Aorta (tissue), 5 donors: ENCODE measurements around the gene GADD45B. TPM values are rescaled to one million over a fixed set of nuclear protein-coding genes. Genes with fewer than 3 reads are reported as not detected.

ENCODE experiments used
- ATAC-seq: fragments of 200-7000 bp; cut with Tn5 transposase; one replicate; pipeline ENCODE4 v1.9.1; 2022; ENCODE audit warnings: moderate library complexity; ENCODE audit not compliant: low FRiP score
- DNase-seq, 2 donors: peaks; one replicate each; pipeline ENCODE4 v3.0.0-alpha.2; 2020
- H3K27ac ChIP-seq, 2 donors: one replicate each; pipeline ENCODE4 v1.5.1; 2013; ENCODE audit warnings: low read length in 2 of 2, mild to moderate bottlenecking in 2 of 2, moderate library complexity in 2 of 2, control low read depth in 1 of 2, inconsistent platforms in 1 of 2, low read depth in 1 of 2
- H3K27me3 ChIP-seq, 2 donors: one replicate each; pipeline ENCODE4 v1.6.1; 2013; ENCODE audit warnings: control low read depth in 1 of 2, low read length in 1 of 2, mild to moderate bottlenecking in 1 of 2, moderate library complexity in 1 of 2; ENCODE audit not compliant: insufficient read depth in 2 of 2, control insufficient read depth in 1 of 2
- H3K36me3 ChIP-seq, 2 donors: one replicate each; pipeline ENCODE4 v1.6.1; 2013; ENCODE audit warnings: control low read depth in 1 of 2, low read length in 1 of 2, mild to moderate bottlenecking in 1 of 2; ENCODE audit not compliant: insufficient read depth in 2 of 2, control insufficient read depth in 1 of 2
- H3K4me1 ChIP-seq, 2 donors: one replicate each; pipeline ENCODE4 v1.6.1; 2013; ENCODE audit warnings: low read length in 2 of 2, control low read depth in 1 of 2, mild to moderate bottlenecking in 1 of 2, moderate library complexity in 1 of 2; ENCODE audit not compliant: insufficient read depth in 2 of 2, control insufficient read depth in 1 of 2
- H3K4me3 ChIP-seq, 2 donors: one replicate each; pipeline ENCODE4 v1.5.1; 2013; ENCODE audit warnings: low read length in 2 of 2, control low read depth in 1 of 2, mild to moderate bottlenecking in 1 of 2
- H3K9me3 ChIP-seq: one replicate; pipeline ENCODE4 v1.6.1; 2013; ENCODE audit warnings: mild to moderate bottlenecking, low read length; ENCODE audit not compliant: control insufficient read depth
- WGBS, 2 donors: extraction: QIAGEN DNeasy Blood & Tissue Kit; methylation state at CpG; one replicate each; pipeline ENCODE4 v1.1.7; 2013; 5-methylcytosine and 5-hydroxymethylcytosine counted together
- intact Hi-C, 2 donors: fragments of 100-400 bp; cut with DNase I; formaldehyde crosslinking; loops; one replicate each; pipeline versions ENCODE4 v1.14.2 to v1.15.0; 2022
- long read RNA-seq, 2 donors: library from polyadenylated mRNA; unstranded; transcript quantifications; one replicate each; pipeline ENCODE4 v2.0.0, GENCODE V29; 2020 to 2021
- polyA plus RNA-seq, 2 donors: library from polyadenylated mRNA; stranded (reverse); fragments of 200-250 nt; gene quantifications; one replicate each; pipeline ENCODE4 v1.2.3, GENCODE V29; 2013
- total RNA-seq, 2 donors: library from RNA; stranded (reverse); fragmentation: NEBNext Ultra II Directional; extraction: Animal tissue kit (Norgen Biotek cat#: 25700); gene quantifications; one replicate each; pipeline ENCODE4 v1.2.1, GENCODE V29; 2021
- donor health status: healthy with polysubstance abuse.
- donor health status: Bipolar disorder and iron deficiency.
- donor health status: DM: no; HTN: no; CAD: no.
- donor health status: DM: no; HTN: no; CAD: no.
- donor health status: DM: yes; HTN: yes; CAD: no.

The GADD45B gene, protein sequence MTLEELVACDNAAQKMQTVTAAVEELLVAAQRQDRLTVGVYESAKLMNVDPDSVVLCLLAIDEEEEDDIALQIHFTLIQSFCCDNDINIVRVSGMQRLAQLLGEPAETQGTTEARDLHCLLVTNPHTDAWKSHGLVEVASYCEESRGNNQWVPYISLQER
- total RNA-seq (100 to 1,000 TPM in 1 of 2 donors, 10 to 100 TPM in 1; 99.5 to 185 TPM), polyA plus RNA-seq (100 to 1,000 TPM; 127 to 262 TPM)
- long read RNA-seq, donor 1, transcript GADD45B-201 (4 exons, 1,373 nt): major isoform, 53 of 79 reads
- long read RNA-seq, donor 1, partial matches to known transcripts: 6 of 79 reads
- long read RNA-seq, donor 1, other reads (novel, unspliced or antisense): 17 of 79 reads
- long read RNA-seq, donor 2, transcript GADD45B-201 (4 exons, 1,373 nt): major isoform, 15 of 24 reads
- long read RNA-seq, donor 2, partial matches to known transcripts: 3 of 24 reads
- long read RNA-seq, donor 2, other reads (novel, unspliced or antisense): 6 of 24 reads

- ATAC-seq: peak; percentile 92
- H3K27ac ChIP-seq: peak within 1 kb of the TSS; percentile 62 to 95
- peak; percentile 99 for DNase-seq
- intact Hi-C loops: loop anchor here (1.0 to 2.0 kb wide), 3 partner anchors 103 to 135 kb away; no protein-coding TSS in a partner anchor
- H3K36me3 ChIP-seq: no peaks in the 10 kb centered on the region
- no peaks in the 10 kb centered on the region for H3K27me3 ChIP-seq
- H3K4me1 ChIP-seq: no peaks in the 10 kb centered on the region
- H3K4me3 ChIP-seq: peak within 1 kb of the TSS; percentile 44 to 87
- H3K9me3 ChIP-seq: no peaks in the 10 kb centered on the region
- WGBS, 2 donors: 0 to 1% methylated on average over 57 to 70 of the region's 70 CpGs
Observed at GRCh38 chr19:2475702-2476450, at the start of gene GADD45B. GADD45B (plus strand) TSS chr19:2476127; CDS start chr19:2476359, 232 bp downstream.

GRCh38 chr19:2426611-2427428 is 49.1 kb upstream of the GADD45B start:
- DNase-seq (no peak), ATAC-seq (no peak)
- Histone ChIP-seq H3K9me3 (no peaks in the 10 kb centered on the region), H3K4me1 (no peaks in the 10 kb centered on the region), H3K27me3 (no peaks in the 10 kb centered on the region), H3K36me3 (no peaks in the 10 kb centered on the region), H3K4me3 (peak overlapping the region; percentile 45 to 76), H3K27ac (no peak overlapping the region)
- 5 to 8% methylated on average over 63 to 66 of the region's 66 CpGs for WGBS, 2 donors
- intact Hi-C loops: loop anchor here in 1 of 2 donors (5.0 kb wide), 1 partner anchor 185 kb away; no protein-coding TSS in a partner anchor

GRCh38 chr19:2427429-2428320 is 48.3 kb upstream of the GADD45B start, which contains the start of gene TIMM13:
TIMM13 (minus strand) TSS chr19:2427586; CDS start chr19:2427533, 53 bp downstream.
- no peaks in the 10 kb centered on the region for H3K36me3 ChIP-seq
- H3K27ac ChIP-seq: peak within 1 kb of the TSS; percentile 51 to 85
- no peaks in the 10 kb centered on the region for H3K4me1 ChIP-seq
- H3K9me3 ChIP-seq: no peaks in the 10 kb centered on the region
- H3K4me3 ChIP-seq: peak within 1 kb of the TSS; percentile 45 to 76
- ATAC-seq (peak; percentile 96), DNase-seq (peak; percentile 98 to 99)
- no peaks in the 10 kb centered on the region for H3K27me3 ChIP-seq
- 0% methylated on average over 77 of the region's 77 CpGs for WGBS, 2 donors
- intact Hi-C loops: loop anchor here in 1 of 2 donors (5.0 kb wide), 1 partner anchor 185 kb away; no protein-coding TSS in a partner anchor

GRCh38 chr19:2428321-2428690 is 47.6 kb upstream of the GADD45B start:
- no peak for DNase-seq
- intact Hi-C loops: loop anchor here in 1 of 2 donors (5.0 kb wide), 1 partner anchor 184 kb away; no protein-coding TSS in a partner anchor
- no peak for ATAC-seq

DNA sequence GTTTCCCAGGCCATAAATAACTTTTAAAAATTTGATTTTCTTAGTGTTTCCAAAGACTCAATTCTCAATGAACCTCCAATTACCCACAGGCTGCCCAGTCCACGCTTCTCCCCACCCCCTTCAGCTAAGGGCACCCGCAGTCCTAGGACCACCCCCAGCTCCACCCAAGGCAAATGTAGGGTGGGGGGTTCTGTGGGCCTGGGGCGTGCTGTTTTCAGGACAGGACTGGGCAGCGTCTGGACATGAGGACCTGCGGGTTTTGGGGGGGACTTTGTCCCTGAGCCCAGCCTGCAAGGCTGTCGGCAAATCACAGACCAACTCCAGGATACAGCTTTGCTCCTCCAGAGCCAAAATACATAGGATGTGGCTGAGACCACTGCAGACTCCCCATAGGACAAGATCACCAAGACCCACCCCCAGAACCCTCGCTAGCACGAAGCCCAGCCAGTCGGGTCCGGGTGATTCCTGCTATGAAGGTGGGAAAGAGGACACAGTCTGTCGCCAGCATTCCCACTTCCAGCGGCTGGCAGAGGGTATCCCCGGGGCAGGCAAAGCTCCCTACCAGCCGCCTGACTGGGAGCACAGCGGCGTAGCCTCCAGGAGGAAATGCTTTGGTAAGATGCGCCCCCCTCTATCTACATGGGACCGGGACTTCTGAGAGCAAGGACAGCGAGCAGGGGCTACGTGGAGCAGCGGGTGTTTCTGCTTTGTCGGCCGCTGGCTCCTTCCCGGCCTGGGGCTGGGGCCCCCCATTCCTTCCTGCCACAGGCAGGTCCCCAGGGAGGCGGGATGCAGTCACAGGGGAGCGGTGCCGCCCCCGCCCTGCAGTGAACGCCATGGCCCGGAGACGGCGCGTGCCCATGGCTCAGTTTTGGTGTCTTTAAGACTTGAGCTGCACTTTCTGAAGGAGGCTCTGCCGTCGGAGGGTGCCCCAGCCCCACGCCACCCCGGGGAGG is 46.9 kb upstream of the GADD45B start:
- ATAC-seq: no peak
- Histone ChIP-seq H3K9me3 (no peaks in the 10 kb centered on the region), H3K4me1 (no peaks in the 10 kb centered on the region), H3K4me3 (no peak overlapping the region), H3K27me3 (no peaks in the 10 kb centered on the region), H3K27ac (no peak overlapping the region), H3K36me3 (no peaks in the 10 kb centered on the region)
- 58 to 68% methylated on average over 37 of the region's 37 CpGs for WGBS, 2 donors
- no peak for DNase-seq
- intact Hi-C loops: loop anchor here in 1 of 2 donors (5.0 kb wide), 1 partner anchor 183 kb away; no protein-coding TSS in a partner anchor

More at GRCh38 chr19:2428321-2428690, 47.6 kb upstream of the GADD45B start:
- no peaks in the 10 kb centered on the region for H3K4me1 ChIP-seq
- WGBS, 2 donors: 14 to 24% methylated on average over 25 of the region's 25 CpGs
- no peaks in the 10 kb centered on the region for H3K27me3 ChIP-seq
- no peak overlapping the region for H3K4me3 ChIP-seq
- H3K9me3 ChIP-seq: no peaks in the 10 kb centered on the region
- no peaks in the 10 kb centered on the region for H3K36me3 ChIP-seq
- H3K27ac ChIP-seq: peak overlapping the region in 1 of 2 donors; percentile 55

DNA sequence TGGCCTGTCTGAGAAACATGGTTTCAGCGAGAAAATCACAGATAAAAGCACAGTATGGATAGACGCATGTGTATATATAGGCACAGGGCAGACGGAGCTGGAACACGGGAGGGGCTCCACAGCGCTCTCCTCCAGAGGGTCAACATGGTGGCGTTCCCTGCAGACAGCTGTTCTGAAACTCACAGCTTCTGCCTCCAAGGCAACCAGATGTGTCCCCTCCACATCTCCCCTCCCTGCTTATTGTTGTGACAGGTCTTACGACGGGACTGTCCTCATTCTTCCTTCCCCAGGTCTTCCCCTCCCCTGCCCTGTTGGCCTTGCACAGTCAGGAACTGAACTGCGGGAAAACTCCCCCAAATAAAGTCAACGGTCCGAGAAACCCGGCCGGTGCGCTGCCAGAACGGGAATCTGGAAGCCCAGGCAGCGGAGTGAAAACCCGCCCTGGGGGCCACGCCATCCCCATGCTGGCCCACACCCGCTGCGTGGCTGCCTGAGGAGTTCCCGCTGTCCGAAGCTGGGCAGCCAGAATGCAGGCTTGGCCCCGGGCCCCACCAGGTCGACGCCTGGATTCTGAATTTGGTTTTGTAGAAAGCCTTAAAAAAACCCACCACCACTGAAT is 45.9 kb upstream of the GADD45B start:
- intact Hi-C loops: loop anchor here in 1 of 2 donors (5.0 kb wide), 1 partner anchor 182 kb away; no protein-coding TSS in a partner anchor
- no peak for DNase-seq
- Histone ChIP-seq H3K27ac (no peak overlapping the region), H3K27me3 (no peaks in the 10 kb centered on the region), H3K4me1 (no peaks in the 10 kb centered on the region), H3K36me3 (no peaks in the 10 kb centered on the region), H3K4me3 (no peak overlapping the region), H3K9me3 (no peaks in the 10 kb centered on the region)
- ATAC-seq: no peak
- WGBS, 2 donors: 87 to 89% methylated on average over 25 of the region's 25 CpGs
